ENCODE results near the gene CENPV. TPM values are rescaled to one million over a fixed set of nuclear protein-coding genes. Genes with fewer than 3 reads are reported as not detected.

The CENPV gene
- total RNA-seq, 1 donor from 2014 or later: 178 TPM

DNA sequence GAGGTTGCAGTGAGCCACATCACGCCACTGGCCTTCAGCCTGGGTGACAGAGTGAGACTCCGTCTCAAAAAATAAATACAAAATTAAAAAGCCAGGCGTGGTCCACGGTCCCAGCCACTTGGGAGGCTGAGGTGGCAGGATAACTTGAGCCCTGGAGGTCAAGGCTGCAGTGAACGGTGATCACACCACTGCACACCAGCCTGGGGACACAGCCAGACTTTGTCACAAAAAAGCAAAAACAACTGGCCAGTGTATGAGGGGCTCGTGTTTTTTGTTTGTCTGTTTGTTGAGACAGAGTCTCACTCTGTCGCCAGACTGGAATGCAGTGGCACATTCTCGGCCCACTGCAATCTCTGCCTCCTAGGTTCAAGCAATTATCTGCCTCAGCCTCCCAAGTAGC is 26.4 kb upstream of the CENPV start:
- peaks cover 7% of the 10 kb centered on the region for H3K9me3 Mint-ChIP-seq (ENCODE audit: unreplicated experiment)
- no peak for DNase-seq
- H3K27me3 Mint-ChIP-seq (ENCODE audit: unreplicated experiment): peaks cover 11% of the 10 kb centered on the region
- TF ChIP-seq, protein P1, sequence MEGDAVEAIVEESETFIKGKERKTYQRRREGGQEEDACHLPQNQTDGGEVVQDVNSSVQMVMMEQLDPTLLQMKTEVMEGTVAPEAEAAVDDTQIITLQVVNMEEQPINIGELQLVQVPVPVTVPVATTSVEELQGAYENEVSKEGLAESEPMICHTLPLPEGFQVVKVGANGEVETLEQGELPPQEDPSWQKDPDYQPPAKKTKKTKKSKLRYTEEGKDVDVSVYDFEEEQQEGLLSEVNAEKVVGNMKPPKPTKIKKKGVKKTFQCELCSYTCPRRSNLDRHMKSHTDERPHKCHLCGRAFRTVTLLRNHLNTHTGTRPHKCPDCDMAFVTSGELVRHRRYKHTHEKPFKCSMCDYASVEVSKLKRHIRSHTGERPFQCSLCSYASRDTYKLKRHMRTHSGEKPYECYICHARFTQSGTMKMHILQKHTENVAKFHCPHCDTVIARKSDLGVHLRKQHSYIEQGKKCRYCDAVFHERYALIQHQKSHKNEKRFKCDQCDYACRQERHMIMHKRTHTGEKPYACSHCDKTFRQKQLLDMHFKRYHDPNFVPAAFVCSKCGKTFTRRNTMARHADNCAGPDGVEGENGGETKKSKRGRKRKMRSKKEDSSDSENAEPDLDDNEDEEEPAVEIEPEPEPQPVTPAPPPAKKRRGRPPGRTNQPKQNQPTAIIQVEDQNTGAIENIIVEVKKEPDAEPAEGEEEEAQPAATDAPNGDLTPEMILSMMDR (IDR thresholded peaks at IDR 0.05; ENCODE audit: partially characterized antibody, unreplicated experiment): no peak
- peaks cover 14% of the 10 kb centered on the region for H3K4me1 Mint-ChIP-seq (ENCODE audit: low read depth, unreplicated experiment)
- H3K36me3 Mint-ChIP-seq (ENCODE audit: unreplicated experiment): peaks cover 3% of the 10 kb centered on the region
- H3K4me3 Mint-ChIP-seq (ENCODE audit: unreplicated experiment): no peak overlapping the region
- H3K27ac Mint-ChIP-seq (ENCODE audit: unreplicated experiment): no peak overlapping the region

DNA sequence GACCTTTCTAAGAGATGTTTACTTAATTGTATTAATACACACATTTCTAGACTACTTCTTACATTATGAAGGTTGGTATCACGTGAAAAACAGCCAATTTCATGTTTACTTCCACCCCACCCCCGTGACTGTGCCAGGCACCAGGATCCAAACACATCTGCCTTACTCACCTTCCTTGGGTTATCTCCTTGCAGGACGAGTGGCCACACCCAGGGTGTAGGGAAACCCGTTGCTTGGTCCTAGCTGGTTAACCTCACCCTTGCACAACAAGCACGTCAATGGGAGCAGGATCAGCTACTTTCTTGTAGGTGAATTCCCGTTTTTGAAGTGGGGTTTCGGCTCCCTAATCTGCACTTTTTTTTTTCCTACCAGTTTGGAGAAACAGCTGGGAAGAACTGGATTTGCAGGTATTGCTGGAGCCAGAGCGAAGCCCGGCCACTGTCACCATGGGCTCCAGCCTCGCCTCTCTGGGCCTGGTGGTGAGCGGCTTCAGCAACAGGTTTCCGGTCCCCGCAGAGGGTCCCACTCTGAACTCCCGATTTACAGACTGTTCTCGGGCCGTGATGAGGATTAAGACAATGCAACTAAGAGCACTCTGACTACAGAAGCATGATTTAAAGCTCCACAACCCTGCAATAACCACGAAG is 25.5 kb upstream of the CENPV start:
- H3K27me3 Mint-ChIP-seq (ENCODE audit: unreplicated experiment): peaks cover 11% of the 10 kb centered on the region
- peaks cover 7% of the 10 kb centered on the region for H3K9me3 Mint-ChIP-seq (ENCODE audit: unreplicated experiment)
- no peak overlapping the region for H3K27ac Mint-ChIP-seq (ENCODE audit: unreplicated experiment)
- H3K4me3 Mint-ChIP-seq (ENCODE audit: unreplicated experiment): no peak overlapping the region
- TF ChIP-seq, protein P1 (IDR thresholded peaks at IDR 0.05; ENCODE audit: partially characterized antibody, unreplicated experiment): no peak
- H3K36me3 Mint-ChIP-seq (ENCODE audit: unreplicated experiment): peaks cover 3% of the 10 kb centered on the region
- DNase-seq: no peak
- peaks cover 14% of the 10 kb centered on the region for H3K4me1 Mint-ChIP-seq (ENCODE audit: low read depth, unreplicated experiment)

DNA sequence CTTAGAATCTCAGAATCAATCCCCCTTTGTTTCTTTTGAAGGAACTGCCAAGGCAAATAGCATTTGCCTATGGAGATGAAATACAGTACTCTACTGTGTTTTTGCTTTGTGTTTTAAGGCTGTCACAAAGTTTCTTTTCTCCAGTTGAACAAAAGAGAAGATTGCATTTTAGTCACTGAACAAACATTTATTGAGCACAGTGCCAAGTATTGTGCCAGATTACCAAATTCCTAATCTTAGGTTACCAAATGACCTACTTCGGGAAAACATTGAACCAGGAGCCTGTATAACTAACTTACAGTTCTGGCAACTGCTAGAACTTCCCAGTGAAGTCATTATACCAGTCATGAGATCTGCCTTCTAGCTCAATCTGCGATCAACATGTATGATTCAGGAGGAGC is 24.7 kb upstream of the CENPV start:
- Mint-ChIP-seq H3K4me1 (ENCODE audit: low read depth, unreplicated experiment) (peaks cover 10% of the 10 kb centered on the region), H3K4me3 (ENCODE audit: unreplicated experiment) (no peak overlapping the region), H3K27ac (ENCODE audit: unreplicated experiment) (no peak overlapping the region), H3K9me3 (ENCODE audit: unreplicated experiment) (peaks cover 7% of the 10 kb centered on the region), H3K27me3 (ENCODE audit: unreplicated experiment) (peaks cover 11% of the 10 kb centered on the region), H3K36me3 (ENCODE audit: unreplicated experiment) (peaks cover 3% of the 10 kb centered on the region)
- DNase-seq: no peak
- TF ChIP-seq, protein P1 (IDR thresholded peaks at IDR 0.05; ENCODE audit: partially characterized antibody, unreplicated experiment): no peak

DNA sequence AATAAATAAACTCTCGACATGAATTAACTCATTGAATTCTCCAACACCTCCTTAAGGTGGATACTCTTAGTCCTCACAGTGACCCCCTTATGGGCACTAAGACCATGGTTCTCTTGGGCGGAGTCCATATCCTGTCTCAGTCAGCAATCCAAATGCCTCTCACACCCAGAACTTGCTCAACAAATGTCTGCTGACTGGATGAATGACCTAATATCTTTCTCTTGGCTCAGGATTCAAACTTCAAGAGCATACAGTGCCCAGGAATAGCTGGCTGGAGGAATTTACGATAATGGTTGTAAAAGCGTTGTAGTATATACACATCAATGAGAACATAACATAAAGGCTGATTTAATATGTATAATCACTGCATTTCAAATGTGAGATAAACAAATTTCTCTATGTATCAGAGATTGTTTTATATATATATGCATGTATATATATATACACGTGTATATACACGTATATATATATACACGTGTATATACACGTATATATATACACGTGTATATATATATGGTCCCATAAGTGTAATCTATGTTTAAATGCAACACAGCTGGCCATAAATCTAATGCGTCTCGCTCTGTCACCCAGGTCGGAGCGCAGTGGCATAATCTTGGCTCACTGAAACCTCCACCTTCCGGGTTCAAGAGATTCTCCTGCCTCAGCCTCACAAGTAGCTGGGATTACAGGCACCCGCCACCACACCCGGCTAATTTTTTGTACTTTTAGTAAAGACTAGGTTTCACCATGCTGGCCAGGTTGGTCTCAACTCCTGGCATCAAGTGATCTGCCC is 21.1 kb upstream of the CENPV start:
- TF ChIP-seq, protein P1 (IDR thresholded peaks at IDR 0.05; ENCODE audit: partially characterized antibody, unreplicated experiment): no peak
- Mint-ChIP-seq H3K9me3 (ENCODE audit: unreplicated experiment) (no peaks in the 10 kb centered on the region), H3K27ac (ENCODE audit: unreplicated experiment) (no peak overlapping the region), H3K27me3 (ENCODE audit: unreplicated experiment) (peaks cover 2% of the 10 kb centered on the region), H3K4me1 (ENCODE audit: low read depth, unreplicated experiment) (no peaks in the 10 kb centered on the region), H3K4me3 (ENCODE audit: unreplicated experiment) (no peak overlapping the region), H3K36me3 (ENCODE audit: unreplicated experiment) (no peaks in the 10 kb centered on the region)
- DNase-seq: no peak

DNA sequence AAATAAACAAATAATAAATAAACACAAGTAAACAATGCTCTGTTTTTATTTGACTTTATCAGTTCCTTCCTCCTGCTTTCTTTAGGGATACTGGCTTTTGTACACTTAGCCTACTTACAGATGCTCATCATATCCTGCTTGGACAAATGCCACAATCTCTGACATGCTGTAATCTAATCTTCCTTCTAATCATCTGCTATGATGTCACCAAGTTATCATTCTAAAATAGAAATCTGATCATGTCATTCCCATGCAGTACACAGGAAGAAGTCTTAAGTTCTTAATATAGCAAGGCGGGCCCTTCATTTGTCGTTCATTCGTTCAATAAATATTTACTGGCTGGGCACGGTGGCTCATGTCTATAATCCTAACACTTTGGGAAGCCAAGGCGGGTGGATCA is 18.5 kb upstream of the CENPV start:
- Mint-ChIP-seq H3K9me3 (ENCODE audit: unreplicated experiment) (no peaks in the 10 kb centered on the region), H3K4me3 (ENCODE audit: unreplicated experiment) (no peak overlapping the region), H3K27me3 (ENCODE audit: unreplicated experiment) (peaks cover 2% of the 10 kb centered on the region), H3K27ac (ENCODE audit: unreplicated experiment) (no peak overlapping the region), H3K36me3 (ENCODE audit: unreplicated experiment) (no peaks in the 10 kb centered on the region), H3K4me1 (ENCODE audit: low read depth, unreplicated experiment) (no peaks in the 10 kb centered on the region)
- TF ChIP-seq, protein P1 (IDR thresholded peaks at IDR 0.05; ENCODE audit: partially characterized antibody, unreplicated experiment): no peak
- no peak for DNase-seq

Measured in glutamatergic neuron (in vitro differentiated cells).